CD4-positive, CD25-positive, alpha-beta regulatory T cell (primary cell): ENCODE measurements around the gene ZNF764. TPM values are rescaled to one million over a fixed set of nuclear protein-coding genes. Genes with fewer than 3 reads are reported as not detected.
"Not testable (repeated sequence)": the region's sequence is repeated elsewhere in the genome, so short reads cannot be mapped to it uniquely, and the experiment has no call there.

Experiments
- ATAC-seq, 2 donors: fragments of 150-1000 bp; cut with Tn5 transposase; one replicate each; pipeline ENCODE4 v1.10.0; 2021; ENCODE audit warnings: low read depth in 2 of 2, moderate number of reproducible peaks in 2 of 2, moderate library complexity in 1 of 2
- DNase-seq, 3 donors: peaks; one replicate each; pipeline versions ENCODE4 v3.0.0 to v3.0.0-alpha.2; 2012 to 2022; ENCODE audit warnings: mixed read lengths in 1 of 3
- H3K27ac ChIP-seq: one replicate; pipeline ENCODE4 v1.7.0; 2013; ENCODE audit warnings: mild to moderate bottlenecking, low read length; ENCODE audit not compliant: insufficient read depth, poor library complexity, severe bottlenecking
- H3K27me3 ChIP-seq: one replicate; pipeline ENCODE4 v1.7.0; 2013; ENCODE audit warnings: low read length; ENCODE audit not compliant: control insufficient read depth, insufficient read depth
- H3K36me3 ChIP-seq: one replicate; pipeline ENCODE4 v1.7.0; 2013; ENCODE audit warnings: mild to moderate bottlenecking, low read length, moderate library complexity; ENCODE audit not compliant: control insufficient read depth, insufficient read depth
- H3K4me1 ChIP-seq: 2 replicates; pipeline ENCODE4 v1.7.0; 2013; ENCODE audit warnings: mild to moderate bottlenecking, low read length; ENCODE audit not compliant: insufficient read depth, control insufficient read depth, poor library complexity, severe bottlenecking
- H3K4me3 ChIP-seq: one replicate; pipeline ENCODE4 v1.7.0; 2013; ENCODE audit warnings: low read depth, mild to moderate bottlenecking, low read length, moderate library complexity
- H3K9me3 ChIP-seq, 2 experiments: 1 replicate in 1 of 2; 2 replicates in 1 of 2; pipeline ENCODE4 v1.7.0; 2013; ENCODE audit warnings: low read length in 2 of 2, mild to moderate bottlenecking in 1 of 2, moderate library complexity in 1 of 2; ENCODE audit not compliant: control insufficient read depth in 2 of 2
- H3K27ac Mint-ChIP-seq, 3 donors: one replicate each; pipeline ENCODE4 v1.8.0; 2020 to 2022; ENCODE audit warnings: mild to moderate bottlenecking in 3 of 3, mixed read lengths in 3 of 3, moderate library complexity in 2 of 3
- H3K27me3 Mint-ChIP-seq: one replicate; pipeline ENCODE4 v1.8.0; 2022; ENCODE audit warnings: mild to moderate bottlenecking, mixed read lengths
- H3K36me3 Mint-ChIP-seq: one replicate; pipeline ENCODE4 v1.8.0; 2020; ENCODE audit warnings: mixed read lengths
- H3K4me1 Mint-ChIP-seq, 4 donors: one replicate each; pipeline ENCODE4 v1.8.0; 2020 to 2022; ENCODE audit warnings: mixed read lengths in 4 of 4, mild to moderate bottlenecking in 1 of 4
- H3K4me3 Mint-ChIP-seq, 4 donors: one replicate each; pipeline ENCODE4 v1.8.0; 2020 to 2022; ENCODE audit warnings: mild to moderate bottlenecking in 4 of 4, mixed read lengths in 4 of 4, moderate library complexity in 3 of 4
- H3K9me3 Mint-ChIP-seq, 7 donors: one replicate each; pipeline ENCODE4 v1.8.0; 2020 to 2022; ENCODE audit warnings: mixed read lengths in 7 of 7, mild to moderate bottlenecking in 3 of 7, moderate library complexity in 2 of 7
- polyA plus RNA-seq, 4 donors: library from polyadenylated mRNA; unstranded; fragments of 300-500 nt; fragmentation: Illumina TruSeq; gene quantifications; one replicate each; pipeline ENCODE4 v1.2.3, GENCODE V29; 2021
- total RNA-seq: library from RNA; stranded (reverse); gene quantifications from one replicate; pipeline ENCODE4 v1.2.3, GENCODE V29; 2022

ZNF764 gene
- total and polyA plus RNA-seq, 5 donors from 2014 or later, result 4.8 to 15.6 (median 6.1) TPM

- not testable (repeated sequence) for ATAC-seq, H3K9me3 ChIP-seq, DNase-seq, H3K4me1 ChIP-seq, H3K9me3 Mint-ChIP-seq, H3K27ac Mint-ChIP-seq, H3K27ac ChIP-seq, H3K4me3 Mint-ChIP-seq, H3K27me3 ChIP-seq, H3K4me3 ChIP-seq, H3K27me3 Mint-ChIP-seq, H3K36me3 Mint-ChIP-seq, H3K36me3 ChIP-seq
- H3K4me1 Mint-ChIP-seq, result peaks cover 4 to 29% (median 14%) of the 10 kb centered on the region in 4 donors
Measured at GRCh38 chr16:30540916-30541464, 17.2 kb downstream of the ZNF764 start.

DNA sequence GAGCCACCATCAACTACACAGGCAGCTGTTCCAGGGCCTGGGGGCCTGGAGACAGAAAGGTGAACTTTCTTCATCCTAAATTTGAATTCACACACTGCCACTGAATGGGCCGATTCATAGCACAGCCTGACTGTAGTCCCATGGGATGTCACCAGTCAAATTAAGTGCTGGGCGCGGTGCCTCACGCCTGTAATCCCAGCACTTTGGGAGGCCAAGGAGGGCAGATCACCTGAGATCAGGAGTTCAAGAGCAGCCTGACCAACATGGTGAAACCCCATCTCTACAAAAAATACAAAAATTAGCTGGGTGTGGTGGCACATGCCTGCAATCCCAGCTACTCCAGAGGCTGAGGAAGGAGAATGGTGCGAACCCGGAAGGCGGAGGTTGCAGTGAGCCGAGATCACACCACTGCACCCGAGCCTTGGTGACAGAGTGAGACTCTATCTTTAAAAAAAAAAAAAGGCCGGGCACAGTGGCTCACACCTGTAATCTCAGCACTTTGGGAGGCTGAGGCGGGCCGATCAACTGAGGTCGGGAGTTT, 18.1 kb downstream of the ZNF764 start:
- H3K27me3 Mint-ChIP-seq, H3K9me3 ChIP-seq, DNase-seq, ATAC-seq, H3K27ac Mint-ChIP-seq, H3K27ac ChIP-seq, H3K4me3 ChIP-seq, H3K9me3 Mint-ChIP-seq, H3K36me3 Mint-ChIP-seq, H3K27me3 ChIP-seq, H3K36me3 ChIP-seq: not testable (repeated sequence)
- Mint-ChIP-seq H3K4me1 (peaks cover 9 to 35% (median 19%) of the 10 kb centered on the region in 4 donors), H3K4me3 (peak overlapping the region in 1 of 4 donors; percentile 11)
- H3K4me1 ChIP-seq, result peaks cover 14% of the 10 kb centered on the region

DNA sequence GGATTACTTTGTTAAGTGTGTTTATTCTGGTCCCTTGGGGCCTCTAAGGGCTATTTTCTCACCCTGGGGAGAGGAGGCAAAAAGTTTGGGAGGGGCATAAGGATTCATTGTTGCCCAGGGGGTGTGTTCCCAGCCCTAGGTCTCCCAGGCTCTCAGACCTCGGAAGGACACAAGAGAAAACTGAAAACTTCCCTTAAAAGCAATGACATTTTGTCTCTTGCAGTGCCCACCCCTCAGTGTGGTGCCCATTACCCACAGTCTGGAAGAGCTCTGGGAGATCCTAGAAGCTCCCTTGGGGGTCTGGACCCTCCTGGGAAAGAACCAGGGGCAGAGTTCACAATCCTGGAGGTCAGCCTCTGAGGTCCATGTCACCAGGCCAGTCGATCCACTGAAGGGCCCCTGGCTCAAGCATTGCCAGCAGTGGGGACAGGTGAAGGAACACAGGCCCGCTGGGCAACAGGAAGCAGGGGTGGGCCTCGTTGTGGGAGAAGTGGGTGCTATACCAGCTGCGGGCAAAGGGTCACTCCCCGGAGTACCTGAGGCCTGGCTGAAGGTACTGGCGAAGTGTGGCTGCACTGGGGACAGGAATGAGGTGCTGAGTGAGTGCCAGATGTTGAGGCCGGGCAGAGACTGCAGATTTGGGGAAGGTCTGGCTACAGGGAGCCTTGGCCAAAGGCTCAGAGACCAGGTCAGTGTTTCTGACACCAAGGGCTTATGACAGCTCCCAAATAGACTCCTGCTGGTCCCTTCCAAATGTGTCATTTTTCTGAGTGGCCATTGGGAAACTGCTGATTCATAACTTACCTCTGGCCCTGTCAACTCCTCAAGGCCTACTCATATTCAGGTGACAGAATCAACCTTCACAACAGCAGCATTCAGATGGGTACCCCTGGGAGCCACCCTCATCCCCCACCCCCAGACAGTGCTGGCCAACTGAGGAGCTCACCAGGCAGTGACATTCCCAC, 18.9 kb downstream of the ZNF764 start:
- no peaks in the 10 kb centered on the region for H3K27me3 ChIP-seq
- no peak overlapping the region for H3K4me3 ChIP-seq
- H3K36me3 Mint-ChIP-seq, result peaks cover 5% of the 10 kb centered on the region
- no peak for DNase-seq
- ATAC-seq, result no peak
- H3K27me3 Mint-ChIP-seq, result no peaks in the 10 kb centered on the region
- no peak overlapping the region for H3K27ac ChIP-seq
- H3K4me1 ChIP-seq, result peaks cover 18% of the 10 kb centered on the region
- no peaks in the 10 kb centered on the region for H3K9me3 ChIP-seq
- H3K27ac Mint-ChIP-seq, result no peak overlapping the region
- no peaks in the 10 kb centered on the region for H3K36me3 ChIP-seq
- no peaks in the 10 kb centered on the region for H3K9me3 Mint-ChIP-seq
- peaks cover 10 to 38% (median 22%) of the 10 kb centered on the region in 4 donors for H3K4me1 Mint-ChIP-seq
- peak overlapping the region in 1 of 4 donors; percentile 11 for H3K4me3 Mint-ChIP-seq

- Mint-ChIP-seq H3K4me1 (peaks cover 10 to 50% (median 25%) of the 10 kb centered on the region in 4 donors), H3K27ac (peak overlapping the region; percentile 96 to 99 (median 98)), H3K4me3 (peak overlapping the region; percentile 89 to 99 (median 96))
- H3K36me3 ChIP-seq, H3K27me3 ChIP-seq, ATAC-seq, H3K9me3 ChIP-seq, H3K36me3 Mint-ChIP-seq, H3K9me3 Mint-ChIP-seq, DNase-seq, H3K27me3 Mint-ChIP-seq: not testable (repeated sequence)
- Histone ChIP-seq H3K27ac (peak overlapping the region; percentile 90), H3K4me3 (peak overlapping the region; percentile 94), H3K4me1 (peaks cover 32% of the 10 kb centered on the region)
Measured at GRCh38 chr16:30536391-30537024, 21.7 kb downstream of the ZNF764 start.

GRCh38 chr16:30535777-30536190, 22.4 kb downstream of the ZNF764 start:
- H3K36me3 ChIP-seq, result peaks cover 5% of the 10 kb centered on the region

GRCh38 chr16:30535106-30535776, 22.9 kb downstream of the ZNF764 start:
- no peaks in the 10 kb centered on the region for H3K27me3 ChIP-seq
- H3K36me3 ChIP-seq, result peaks cover 5% of the 10 kb centered on the region
- peak overlapping the region; percentile 89 to 99 (median 96) for H3K4me3 Mint-ChIP-seq
- peak overlapping the region; percentile 90 for H3K27ac ChIP-seq
- H3K4me3 ChIP-seq, result peak overlapping the region; percentile 94
- no peaks in the 10 kb centered on the region for H3K9me3 Mint-ChIP-seq
- peaks cover 32% of the 10 kb centered on the region for H3K4me1 ChIP-seq
- no peaks in the 10 kb centered on the region for H3K27me3 Mint-ChIP-seq
- peaks cover 10 to 55% (median 25%) of the 10 kb centered on the region in 4 donors for H3K4me1 Mint-ChIP-seq
- H3K27ac Mint-ChIP-seq, result peak overlapping the region; percentile 96 to 99 (median 98)
- H3K36me3 Mint-ChIP-seq, result peaks cover 14% of the 10 kb centered on the region
- ATAC-seq, result peak; percentile 22 to 26
- DNase-seq, result peak in 2 of 3 donors; percentile 25 to 85
- no peaks in the 10 kb centered on the region for H3K9me3 ChIP-seq

More at GRCh38 chr16:30535777-30536190, 22.4 kb downstream of the ZNF764 start:
- Mint-ChIP-seq H3K4me3 (peak overlapping the region; percentile 89 to 99 (median 96)), H3K9me3 (no peaks in the 10 kb centered on the region), H3K27ac (peak overlapping the region; percentile 96 to 99 (median 98)), H3K27me3 (no peaks in the 10 kb centered on the region), H3K4me1 (peaks cover 10 to 51% (median 25%) of the 10 kb centered on the region in 4 donors), H3K36me3 (peaks cover 13% of the 10 kb centered on the region)
- H3K9me3 ChIP-seq, result no peaks in the 10 kb centered on the region
- H3K27ac ChIP-seq, result peak overlapping the region; percentile 90
- H3K4me3 ChIP-seq, result peak overlapping the region; percentile 94
- H3K27me3 ChIP-seq, result no peaks in the 10 kb centered on the region
- DNase-seq (peak; percentile 34 to 81 (median 45)), ATAC-seq (peak; percentile 50 to 52)
- H3K4me1 ChIP-seq, result peaks cover 32% of the 10 kb centered on the region
